ENCODE data around the gene PPIP5K2.

GRCh38 chr5:103135461-103135860 is 15.4 kb downstream of the PPIP5K2 start:
- TF ChIP-seq CTCF (IDR thresholded peaks at IDR 0.05; ENCODE audit: low read depth, low read length, missing input control) (no peak), ZBTB33 (IDR thresholded peaks at IDR 0.05) (no peak), YY1 (IDR thresholded peaks at IDR 0.05) (no peak), RXRA (IDR thresholded peaks at IDR 0.05) (no peak), EGR1 (IDR thresholded peaks at IDR 0.05; ENCODE audit: low read depth in 2 of 2) (no peak)

All from liver (tissue), 3 donors.